SK-N-SH (cell line): Measurements from ENCODE around the gene ERICH6.

Experiments
- CHD2 ChIP-seq: fragments of 150-350 bp; IDR thresholded peaks from 2 replicates; pipeline ENCODE4 v1.6.1; 2018; ENCODE audit warnings: low read length; ENCODE audit not compliant: partially characterized antibody
- EZH2phosphoT487 ChIP-seq: fragments of 200-600 bp; sonication (generic); IDR thresholded peaks from 2 replicates; pipeline ENCODE4 v1.6.1; 2017; ENCODE audit warnings: low read depth, mixed run types, mild to moderate bottlenecking, antibody characterized with exemption, moderate library complexity, borderline replicate concordance
- GABPA ChIP-seq: IDR thresholded peaks from 2 replicates; pipeline ENCODE4 v1.4.0; 2012; ENCODE audit warnings: low read depth, mild to moderate bottlenecking
- GATA2 ChIP-seq: sonication (generic); formaldehyde crosslinking; IDR thresholded peaks from 2 replicates; pipeline ENCODE4 v1.5.0; 2020; ENCODE audit warnings: mild to moderate bottlenecking, missing genetic modification reagents
- JUND ChIP-seq: IDR thresholded peaks from 2 replicates; pipeline ENCODE4 v1.4.0; 2012
- MXI1 ChIP-seq: IDR thresholded peaks from 2 replicates; pipeline ENCODE4 v1.6.1; 2012; ENCODE audit warnings: mild to moderate bottlenecking, low read depth, low read length, improper control_type of control experiment
- NFIC ChIP-seq: IDR thresholded peaks from 2 replicates; pipeline ENCODE4 v1.4.0; 2012; ENCODE audit warnings: borderline replicate concordance
- RFX5 ChIP-seq: IDR thresholded peaks from 2 replicates; pipeline ENCODE4 v1.6.1; 2012; ENCODE audit warnings: mild to moderate bottlenecking, improper control_type of control experiment, low read length
- SIN3A ChIP-seq: IDR thresholded peaks from 2 replicates; pipeline ENCODE4 v1.6.1; 2012; ENCODE audit warnings: low read depth, mild to moderate bottlenecking, low read length, moderate library complexity, borderline replicate concordance
- TF ChIP-seq, protein P1 (sequence below): fragments of 200-600 bp; sonication (generic); IDR thresholded peaks from 2 replicates; pipeline ENCODE4 v1.6.1; 2017; ENCODE audit warnings: antibody characterized with exemption, mild to moderate bottlenecking, moderate library complexity
- TF ChIP-seq, protein P2 (sequence below): IDR thresholded peaks from 2 replicates; pipeline ENCODE4 v1.4.0; 2012; ENCODE audit warnings: low read depth, borderline replicate concordance

DNA sequence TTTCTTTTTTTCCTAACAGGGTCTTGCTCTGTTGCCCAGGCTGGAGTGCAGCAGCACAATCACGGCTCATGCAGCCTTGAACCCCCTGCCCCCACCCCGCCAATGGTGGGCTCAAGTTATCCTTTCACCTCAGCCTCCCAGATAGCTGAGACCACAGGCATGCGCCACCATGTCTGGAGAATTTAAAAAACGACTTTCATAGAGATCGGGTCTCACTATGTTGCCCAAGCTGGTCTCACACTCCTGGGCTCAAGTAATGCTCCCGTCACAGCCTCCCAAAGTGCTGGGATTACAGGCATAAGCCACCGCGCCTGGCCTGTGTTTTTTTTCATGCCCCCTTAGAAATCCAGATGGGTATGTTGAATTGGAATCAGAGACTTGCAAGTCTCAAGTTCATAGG is 40.3 kb downstream of the ERICH6 start:
- no peak for TF ChIP-seq CHD2
- no peak for TF ChIP-seq GABPA
- TF ChIP-seq, protein P1, sequence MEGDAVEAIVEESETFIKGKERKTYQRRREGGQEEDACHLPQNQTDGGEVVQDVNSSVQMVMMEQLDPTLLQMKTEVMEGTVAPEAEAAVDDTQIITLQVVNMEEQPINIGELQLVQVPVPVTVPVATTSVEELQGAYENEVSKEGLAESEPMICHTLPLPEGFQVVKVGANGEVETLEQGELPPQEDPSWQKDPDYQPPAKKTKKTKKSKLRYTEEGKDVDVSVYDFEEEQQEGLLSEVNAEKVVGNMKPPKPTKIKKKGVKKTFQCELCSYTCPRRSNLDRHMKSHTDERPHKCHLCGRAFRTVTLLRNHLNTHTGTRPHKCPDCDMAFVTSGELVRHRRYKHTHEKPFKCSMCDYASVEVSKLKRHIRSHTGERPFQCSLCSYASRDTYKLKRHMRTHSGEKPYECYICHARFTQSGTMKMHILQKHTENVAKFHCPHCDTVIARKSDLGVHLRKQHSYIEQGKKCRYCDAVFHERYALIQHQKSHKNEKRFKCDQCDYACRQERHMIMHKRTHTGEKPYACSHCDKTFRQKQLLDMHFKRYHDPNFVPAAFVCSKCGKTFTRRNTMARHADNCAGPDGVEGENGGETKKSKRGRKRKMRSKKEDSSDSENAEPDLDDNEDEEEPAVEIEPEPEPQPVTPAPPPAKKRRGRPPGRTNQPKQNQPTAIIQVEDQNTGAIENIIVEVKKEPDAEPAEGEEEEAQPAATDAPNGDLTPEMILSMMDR = no peak
- TF ChIP-seq, protein P2, sequence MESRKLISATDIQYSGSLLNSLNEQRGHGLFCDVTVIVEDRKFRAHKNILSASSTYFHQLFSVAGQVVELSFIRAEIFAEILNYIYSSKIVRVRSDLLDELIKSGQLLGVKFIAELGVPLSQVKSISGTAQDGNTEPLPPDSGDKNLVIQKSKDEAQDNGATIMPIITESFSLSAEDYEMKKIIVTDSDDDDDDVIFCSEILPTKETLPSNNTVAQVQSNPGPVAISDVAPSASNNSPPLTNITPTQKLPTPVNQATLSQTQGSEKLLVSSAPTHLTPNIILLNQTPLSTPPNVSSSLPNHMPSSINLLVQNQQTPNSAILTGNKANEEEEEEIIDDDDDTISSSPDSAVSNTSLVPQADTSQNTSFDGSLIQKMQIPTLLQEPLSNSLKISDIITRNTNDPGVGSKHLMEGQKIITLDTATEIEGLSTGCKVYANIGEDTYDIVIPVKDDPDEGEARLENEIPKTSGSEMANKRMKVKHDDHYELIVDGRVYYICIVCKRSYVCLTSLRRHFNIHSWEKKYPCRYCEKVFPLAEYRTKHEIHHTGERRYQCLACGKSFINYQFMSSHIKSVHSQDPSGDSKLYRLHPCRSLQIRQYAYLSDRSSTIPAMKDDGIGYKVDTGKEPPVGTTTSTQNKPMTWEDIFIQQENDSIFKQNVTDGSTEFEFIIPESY = no peak
- TF ChIP-seq SIN3A = no peak
- no peak for TF ChIP-seq RFX5
- TF ChIP-seq NFIC = no peak
- no peak for TF ChIP-seq MXI1
- TF ChIP-seq JUND = no peak
- TF ChIP-seq EZH2phosphoT487 = no peak
- no peak for TF ChIP-seq GATA2
